ENCODE data around the gene COLEC11.

Gene COLEC11

DNA sequence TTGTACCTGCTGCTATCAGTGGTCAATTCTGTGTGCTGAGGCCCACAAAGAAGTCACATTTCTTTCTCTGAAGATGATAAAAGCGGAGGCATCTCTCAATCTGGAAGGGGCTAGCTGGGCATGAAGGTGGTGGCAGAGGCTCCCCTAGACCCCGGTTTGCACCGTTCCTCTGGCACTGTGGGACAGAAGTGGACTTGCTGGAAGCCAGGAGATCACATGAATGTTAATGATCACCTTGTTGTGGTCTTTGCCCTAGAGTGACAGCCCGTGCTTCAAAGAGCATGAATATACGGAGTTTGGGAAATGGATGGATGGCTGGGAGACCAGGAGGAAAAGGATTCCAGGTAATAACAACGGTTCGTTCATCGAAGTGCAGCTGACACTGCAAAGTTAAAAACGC lies 83.3 kb downstream of the COLEC11 start:
- DNase-seq: no peak

DNA sequence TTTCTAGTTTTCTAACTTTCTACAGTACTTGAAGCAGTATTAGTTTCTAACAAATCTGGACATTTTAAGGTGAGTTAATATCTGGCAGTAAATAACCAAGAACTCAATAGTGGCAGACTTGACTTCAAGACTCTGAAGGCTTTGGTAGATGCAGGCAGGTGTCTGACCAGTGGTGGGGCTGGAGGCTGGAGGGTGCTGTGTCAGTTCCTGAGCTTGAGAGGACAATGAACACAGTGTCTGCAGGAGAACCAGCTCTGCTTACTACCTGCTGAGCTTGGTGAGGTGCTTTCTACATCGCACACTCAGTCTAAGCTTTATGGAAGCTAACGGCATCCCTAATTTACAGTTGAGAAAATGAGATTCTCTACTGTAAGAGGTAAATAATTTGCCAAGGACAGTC lies 84.3 kb downstream of the COLEC11 start:
- DNase-seq: no peak

DNA sequence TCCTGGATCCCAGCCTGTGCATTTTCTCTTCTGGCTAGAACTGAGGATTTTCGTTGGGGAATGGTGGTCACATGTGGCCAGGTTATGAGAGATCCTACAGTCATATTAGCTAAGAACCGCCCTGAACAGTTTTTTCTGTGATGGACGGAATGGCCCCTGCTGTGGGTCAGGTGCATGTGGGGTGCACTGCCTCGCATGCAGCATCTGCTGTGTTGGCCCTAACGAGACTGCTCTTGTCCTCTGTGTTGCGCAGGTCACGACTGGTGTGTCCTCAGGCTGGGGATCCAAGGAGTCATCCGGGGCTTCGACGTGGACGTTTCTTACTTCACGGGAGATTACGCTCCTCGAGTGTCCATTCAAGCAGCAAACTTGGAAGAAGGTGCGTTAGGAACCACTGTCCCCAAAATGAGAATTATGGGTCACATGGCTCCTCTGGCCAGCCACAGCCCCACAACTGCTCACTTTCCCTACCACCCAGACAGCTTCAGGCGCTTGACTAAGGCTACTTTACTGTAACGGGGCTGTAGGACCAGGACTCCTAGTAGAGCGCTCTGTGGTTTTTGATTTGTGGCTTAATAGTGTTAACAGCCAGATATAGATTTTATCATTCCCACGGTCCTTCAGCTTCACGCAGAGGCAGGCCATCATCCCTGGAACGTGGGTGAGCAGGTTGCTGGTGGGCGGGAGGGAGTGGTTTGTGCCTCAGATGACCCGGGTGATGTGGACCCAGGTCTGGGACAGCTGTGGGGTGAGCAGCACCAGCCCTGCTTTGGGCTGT lies 84.9 kb downstream of the COLEC11 start:
- no peak for DNase-seq

DNA sequence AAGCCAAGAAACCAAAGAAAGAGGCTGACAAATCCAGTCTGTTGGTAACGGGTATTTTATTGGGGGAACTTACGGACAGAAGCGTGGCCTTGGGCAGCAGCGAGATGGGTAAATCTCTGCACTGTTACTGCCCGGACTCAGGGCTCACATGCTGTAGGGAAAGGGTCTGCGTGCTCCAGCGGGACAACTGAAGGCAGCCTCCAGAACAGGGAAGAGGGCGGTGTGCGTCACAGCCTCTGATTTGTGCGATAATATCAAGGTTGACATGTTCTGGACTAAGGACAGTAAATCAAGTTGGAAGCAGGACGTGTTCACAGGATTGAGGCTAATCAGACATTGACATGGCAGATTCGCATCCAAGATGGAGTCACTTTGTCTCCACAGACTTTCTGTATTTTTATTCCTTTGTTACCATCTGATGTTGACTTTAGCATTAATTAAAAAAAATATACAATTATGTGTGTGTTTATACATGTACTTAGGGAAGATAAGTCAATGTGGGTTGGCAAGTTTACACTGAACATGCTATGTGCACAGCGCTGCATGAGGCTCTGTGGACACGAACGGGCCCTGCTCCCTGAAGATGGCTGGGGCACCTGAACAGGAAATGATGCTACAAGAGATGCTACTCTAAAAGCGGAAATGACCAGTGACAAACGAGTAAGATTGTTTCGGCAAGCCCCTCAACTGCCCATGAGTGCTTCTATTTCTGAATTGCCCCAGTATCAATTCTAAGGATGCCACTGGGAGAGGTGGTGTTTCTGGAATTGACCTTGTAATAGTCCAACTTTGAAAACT lies 85.8 kb downstream of the COLEC11 start:
- DNase-seq: no peak

DNA sequence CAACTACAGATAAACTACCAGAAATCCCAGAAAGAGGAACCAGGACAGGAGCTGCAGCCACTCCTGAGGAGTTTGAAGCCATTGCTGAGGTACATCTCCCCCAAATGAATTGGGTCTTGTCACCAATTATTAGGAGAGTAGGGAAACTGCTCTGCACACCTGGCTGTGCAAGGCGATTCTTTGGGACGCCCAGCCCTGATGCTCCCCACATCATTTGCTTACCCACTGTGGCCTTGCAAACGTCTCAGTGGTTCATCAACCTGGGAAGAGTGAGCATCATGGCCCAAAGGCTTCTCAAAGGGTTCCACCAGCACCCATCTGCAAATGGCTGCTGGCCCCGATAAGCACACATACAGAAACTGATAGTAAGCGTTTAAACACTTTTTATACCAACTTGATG lies 86.7 kb downstream of the COLEC11 start:
- no peak for DNase-seq

DNA sequence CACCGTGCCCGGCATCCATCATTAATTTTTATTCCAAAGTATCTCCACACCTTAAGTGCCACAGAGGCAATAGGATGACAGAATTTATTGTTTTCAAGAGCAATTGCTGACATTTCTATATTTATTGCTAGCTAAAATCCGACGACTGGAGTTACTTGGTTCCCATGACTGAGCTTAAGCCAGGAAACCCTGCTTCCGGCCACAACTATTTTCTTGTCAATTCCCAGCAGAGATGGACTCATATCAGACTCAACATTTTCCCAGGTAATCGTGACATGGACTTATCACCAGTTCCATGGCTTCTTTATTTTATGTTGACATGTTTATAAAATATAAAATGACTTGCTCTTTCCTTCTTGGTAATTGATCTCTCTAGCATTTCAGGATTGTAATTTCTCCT lies 87.9 kb downstream of the COLEC11 start:
- no peak for DNase-seq

DNA sequence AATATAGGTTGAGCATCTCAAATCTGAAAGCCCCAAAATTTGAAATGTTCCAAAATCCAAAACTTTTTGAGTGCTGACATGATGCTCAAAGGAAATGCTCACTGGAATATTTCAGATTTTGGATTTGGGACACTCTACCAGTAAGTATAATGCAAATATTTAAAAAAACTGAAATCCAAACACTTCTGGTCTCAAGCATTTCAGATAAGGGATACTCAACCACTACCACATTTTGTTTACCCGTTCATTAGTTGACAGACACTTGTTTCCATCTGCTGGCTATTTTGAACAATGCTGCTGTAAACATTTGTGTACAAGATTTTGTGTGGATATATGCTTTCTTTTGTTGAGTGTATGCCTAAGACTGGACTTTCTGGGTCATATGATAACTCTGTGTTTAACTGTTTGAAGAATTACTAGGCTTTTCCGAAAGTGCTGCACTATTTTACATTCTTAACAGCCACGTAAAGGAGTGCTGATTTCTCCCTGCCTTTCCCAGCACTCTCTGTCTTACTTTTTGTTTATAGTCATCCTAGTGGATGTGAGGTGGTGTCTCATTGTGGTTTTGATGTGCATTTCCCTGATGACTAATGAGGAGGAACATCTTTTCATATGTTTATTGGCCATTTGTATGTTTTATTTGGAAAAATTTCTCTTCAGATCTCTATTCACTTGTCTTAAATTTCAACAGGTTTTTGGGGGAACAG lies 89.0 kb downstream of the COLEC11 start:
- DNase-seq: no peak

DNA sequence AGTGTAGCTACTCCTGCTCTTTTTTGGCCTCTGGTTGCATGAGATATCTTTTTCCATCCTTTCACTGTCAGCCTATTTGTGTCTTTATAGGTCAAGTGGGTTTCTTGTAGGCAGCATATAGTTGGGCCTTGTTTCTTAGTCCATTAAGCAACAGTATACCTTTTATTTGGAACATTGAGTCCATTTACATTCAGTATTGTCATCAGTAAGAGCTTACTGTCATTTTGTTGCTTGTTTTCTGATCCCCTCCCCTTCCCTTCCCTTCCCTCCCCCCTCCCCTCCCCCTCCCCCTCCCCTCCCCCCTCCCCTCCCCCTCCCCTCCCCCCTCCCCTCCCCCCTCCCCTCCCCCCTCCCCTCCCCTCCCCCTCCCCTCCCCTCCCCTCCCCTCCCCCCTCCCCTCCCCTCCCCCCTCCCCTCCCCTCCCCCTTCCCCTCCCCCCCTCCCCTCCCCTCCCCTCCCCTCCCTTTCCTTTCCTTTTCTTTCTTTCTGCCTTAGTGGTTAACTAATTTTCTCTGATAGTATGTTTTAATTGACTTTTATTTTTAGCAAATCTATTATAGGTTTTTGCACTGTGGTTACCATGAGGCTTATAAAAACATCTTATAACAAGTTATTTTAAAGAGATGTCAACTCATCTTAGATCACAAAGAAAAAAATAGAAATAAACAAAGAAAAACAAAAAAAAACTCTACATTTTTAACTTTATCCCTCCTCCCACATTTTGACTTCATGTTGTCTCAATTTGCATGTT lies 95.3 kb downstream of the COLEC11 start:
- DNase-seq: no peak

DNA sequence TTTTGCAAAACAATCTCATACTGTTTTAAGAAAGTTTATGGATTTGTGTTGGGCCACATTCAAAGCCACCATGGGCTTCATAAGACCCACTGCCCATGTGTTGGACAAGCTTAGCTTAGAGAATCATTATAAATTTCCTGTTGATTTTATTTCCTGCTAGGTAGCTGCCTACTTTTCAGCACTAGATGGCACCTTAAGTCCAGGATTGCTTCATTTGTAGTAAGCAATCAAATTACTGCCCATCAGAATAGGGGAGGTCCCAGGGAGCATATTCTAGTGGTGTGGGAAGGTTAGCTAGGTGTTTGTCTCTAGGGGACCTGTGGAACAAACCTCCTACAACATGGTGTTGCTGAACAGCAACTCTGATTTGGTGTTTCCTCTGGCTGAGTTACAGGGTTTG lies 97.5 kb downstream of the COLEC11 start:
- no peak for DNase-seq

Data from activated naive CD4-positive, alpha-beta T cell treated with Interleukin-2 at 50 U/mL for 16 hours (primary cell).